Spleen (tissue), 11 donors: ENCODE measurements around the gene VDAC1. TPM values are rescaled to one million over a fixed set of nuclear protein-coding genes. Genes with fewer than 3 reads are reported as not detected.
A peak's percentile ranks its signal among the peaks of the same experiment; 100 is the strongest.
"Not testable (repeated sequence)": the region's sequence is repeated elsewhere in the genome, so short reads cannot be mapped to it uniquely, and the experiment has no call there.

Experiments
- DNase-seq: peaks from one replicate; pipeline ENCODE4 v3.0.0-alpha.2; 2020
- H3K27ac ChIP-seq, 8 donors: fragments of 200-600 bp; sonication (generic) in 7 of 8; 1 replicate in 4 of 8; 2 replicates in 4 of 8; pipeline versions ENCODE4 v1.5.0 to v1.8.0; 2016 to 2021; ENCODE audit warnings: inconsistent platforms in 4 of 8, mild to moderate bottlenecking in 4 of 8, moderate library complexity in 1 of 8
- H3K27me3 ChIP-seq, 7 donors: fragments of 200-600 bp; sonication (generic) in 6 of 7; replicated peaks in 1 of 7; 1 replicate in 4 of 7; 2 replicates in 3 of 7; pipeline versions ENCODE4 v1.5.0 to v1.8.0; 2016 to 2021; ENCODE audit warnings: inconsistent platforms in 3 of 7, mild to moderate bottlenecking in 1 of 7
- H3K36me3 ChIP-seq, 6 donors: fragments of 200-600 bp; sonication (generic) in 5 of 6; 1 replicate in 4 of 6; 2 replicates in 2 of 6; pipeline versions ENCODE4 v1.5.0 to v1.8.0; 2016 to 2021; ENCODE audit warnings: inconsistent platforms in 2 of 6
- H3K4me1 ChIP-seq, 6 donors: fragments of 200-600 bp; sonication (generic) in 5 of 6; 1 replicate in 3 of 6; 2 replicates in 3 of 6; pipeline versions ENCODE4 v1.5.0 to v1.8.0; 2016 to 2021; ENCODE audit warnings: inconsistent platforms in 3 of 6
- H3K4me3 ChIP-seq, 8 donors: fragments of 200-600 bp; sonication (generic) in 7 of 8; 1 replicate in 4 of 8; 2 replicates in 4 of 8; pipeline versions ENCODE4 v1.5.0 to v1.8.0; 2016 to 2021; ENCODE audit warnings: inconsistent platforms in 4 of 8, mild to moderate bottlenecking in 4 of 8, moderate library complexity in 2 of 8
- H3K9me3 ChIP-seq, 8 donors: fragments of 200-600 bp; sonication (generic) in 7 of 8; 1 replicate in 4 of 8; 2 replicates in 4 of 8; pipeline versions ENCODE4 v1.5.0 to v1.8.0; 2016 to 2021; ENCODE audit warnings: inconsistent platforms in 4 of 8
- CTCF ChIP-seq, 11 experiments: fragments of 200-600 bp in 7 of 11; fragments of 450-650 bp in 4 of 11; sonication (generic) in 4 of 11; IDR thresholded peaks in 8 of 11; conservative IDR thresholded peaks in 3 of 11; 1 replicate in 7 of 11; 2 replicates in 4 of 11; pipeline versions ENCODE4 v1.4.0 to v1.8.0; 2016 to 2021; ENCODE audit warnings: antibody characterized with exemption in 11 of 11, inconsistent platforms in 4 of 11, mild to moderate bottlenecking in 1 of 11
- POLR2A ChIP-seq, 3 donors: fragments of 450-650 bp; IDR thresholded peaks; one replicate each; pipeline ENCODE4 v1.5.1; 2017; ENCODE audit warnings: antibody characterized with exemption in 3 of 3, mild to moderate bottlenecking in 1 of 3
- POLR2AphosphoS5 ChIP-seq, 3 donors: sonication (generic); formaldehyde crosslinking; IDR thresholded peaks; one replicate each; pipeline ENCODE4 v1.5.1; 2017; ENCODE audit warnings: antibody characterized with exemption in 3 of 3
- WGBS, 5 donors: extraction: QIAGEN DNeasy Blood & Tissue Kit in 3 of 5; methylation state at CpG; one replicate each; pipeline versions ENCODE4 v1.1.5 to v1.1.7; 2013 to 2018; 5-methylcytosine and 5-hydroxymethylcytosine counted together
- intact Hi-C: fragments of 100-400 bp; cut with DNase I; formaldehyde crosslinking; loops from one replicate; pipeline ENCODE4 v1.15.0; 2023; ENCODE audit warnings: low total_unique reads
- polyA plus RNA-seq, 3 donors: library from polyadenylated mRNA; stranded (reverse); fragments of 200-250 nt; gene quantifications; one replicate each; pipeline ENCODE4 v1.2.1, GENCODE V29; 2013
- total RNA-seq, 7 donors: library from RNA; depleted of rRNA in 3 of 7; stranded (reverse); fragments of >200 nt in 3 of 7; fragmentation: NEBNext Ultra II Directional in 4 of 7; extraction: Animal tissue kit (Norgen Biotek cat#: 25700) in 4 of 7; gene quantifications; one replicate each; pipeline versions ENCODE4 v1.1.0 to v1.2.1, GENCODE V29; 2016 to 2021
- donor health status: healthy with polysubstance abuse.
- donor health status: DM: no; HTN: no; CAD: no; lungs with moderate emphysema.
- donor health status: DM: no; HTN: no; CAD: no.
- donor health status: Bipolar disorder and iron deficiency.
- donor health status: healthy.
- donor health status: DM: no; HTN: no; CAD: no.
- donor health status: DM: yes; HTN: yes; CAD: no.

VDAC1 gene
- total and polyA plus RNA-seq, 10 donors = 53.3 to 100 (median 84.7) TPM

- 70 to 84% (median 77%) methylated on average over 3 of the region's 3 CpGs for WGBS, 5 donors
- no peaks in the 10 kb centered on the region for H3K27me3 ChIP-seq
- TF ChIP-seq CTCF (IDR thresholded peaks at IDR 0.05 in 8 of 11, conservative IDR thresholded peaks at IDR 0.05 in 3 of 11) (no peak), POLR2A (IDR thresholded peaks at IDR 0.05) (no peak)
- H3K4me1 ChIP-seq = peaks cover 0 to 9% (median 0%) of the 10 kb centered on the region in 6 donors
- no peak overlapping the region for H3K27ac ChIP-seq
- intact Hi-C loops = no loop called here
- no peak for DNase-seq
- H3K9me3 ChIP-seq = no peaks in the 10 kb centered on the region
- H3K36me3 ChIP-seq = no peaks in the 10 kb centered on the region
- H3K4me3 ChIP-seq = no peak overlapping the region
Measured at GRCh38 chr5:134038138-134038537, 33.4 kb upstream of the VDAC1 start.

GRCh38 chr5:134037160-134037559 is 32.4 kb upstream of the VDAC1 start:
- TF ChIP-seq POLR2AphosphoS5 (IDR thresholded peaks at IDR 0.05) (no peak), CTCF (IDR thresholded peaks at IDR 0.05 in 8 of 11, conservative IDR thresholded peaks at IDR 0.05 in 3 of 11) (no peak), POLR2A (IDR thresholded peaks at IDR 0.05) (no peak)
- no peaks in the 10 kb centered on the region for H3K36me3 ChIP-seq
- H3K27ac ChIP-seq = no peak overlapping the region
- DNase-seq = no peak
- no peaks in the 10 kb centered on the region for H3K9me3 ChIP-seq
- H3K4me1 ChIP-seq = peaks cover 0 to 9% (median 0%) of the 10 kb centered on the region in 6 donors
- no peak overlapping the region for H3K4me3 ChIP-seq
- intact Hi-C loops = no loop called here
- H3K27me3 ChIP-seq = no peaks in the 10 kb centered on the region
- 54 to 76% (median 62%) methylated on average over 2 of the region's 2 CpGs for WGBS, 5 donors

GRCh38 chr5:134034326-134034725 is 29.6 kb upstream of the VDAC1 start:
- peak; percentile 62 for DNase-seq
- TF ChIP-seq CTCF (IDR thresholded peaks at IDR 0.05 in 8 of 11, conservative IDR thresholded peaks at IDR 0.05 in 3 of 11) = no peak
- TF ChIP-seq POLR2A (IDR thresholded peaks at IDR 0.05) = no peak
- intact Hi-C loops = no loop called here
- Histone ChIP-seq H3K27ac (no peak overlapping the region), H3K4me1 (peaks cover 0 to 3% (median 0%) of the 10 kb centered on the region in 6 donors), H3K36me3 (no peaks in the 10 kb centered on the region), H3K9me3 (no peaks in the 10 kb centered on the region), H3K4me3 (no peak overlapping the region), H3K27me3 (no peaks in the 10 kb centered on the region)
- 88 to 94% (median 90%) methylated on average over 16 to 18 of the region's 18 CpGs for WGBS, 5 donors

DNA sequence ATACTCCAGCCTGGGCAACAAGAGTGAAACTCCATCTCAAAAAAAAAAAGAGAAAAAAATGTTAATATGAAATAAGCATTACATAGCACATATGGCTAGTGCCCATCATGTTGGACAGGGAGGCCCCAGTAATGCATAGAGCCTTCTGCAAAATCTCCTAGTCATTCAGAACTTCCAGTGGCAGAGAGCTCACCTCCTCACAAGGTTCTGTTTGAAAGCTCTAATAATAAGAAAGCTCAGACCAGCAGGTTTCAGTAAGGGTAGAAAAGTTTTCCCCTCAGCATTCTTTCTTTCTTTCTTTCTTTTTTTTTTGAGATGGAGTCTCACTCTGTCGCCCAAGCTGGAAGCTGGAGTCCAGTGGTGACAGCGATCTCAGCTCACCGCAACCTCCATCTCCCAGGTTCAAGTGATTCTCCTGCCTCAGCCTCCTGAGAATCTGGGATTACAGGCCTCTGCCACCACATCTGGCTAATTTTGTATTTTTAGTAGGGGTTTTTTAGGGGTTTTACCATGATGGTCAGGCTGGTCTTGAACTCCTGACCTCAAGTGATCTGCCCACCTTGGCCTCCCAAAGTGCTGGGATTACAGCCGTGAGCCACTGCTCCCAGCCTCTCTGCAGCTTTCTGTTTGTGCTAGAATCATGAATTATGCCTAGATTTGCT is 25.7 kb upstream of the VDAC1 start:
- H3K36me3 ChIP-seq, H3K27ac ChIP-seq, H3K4me3 ChIP-seq, H3K9me3 ChIP-seq, H3K27me3 ChIP-seq, intact Hi-C loops, H3K4me1 ChIP-seq, DNase-seq: not testable (repeated sequence)
- 81 to 87% (median 84%) methylated on average over 4 of the region's 4 CpGs for WGBS, 5 donors

DNA sequence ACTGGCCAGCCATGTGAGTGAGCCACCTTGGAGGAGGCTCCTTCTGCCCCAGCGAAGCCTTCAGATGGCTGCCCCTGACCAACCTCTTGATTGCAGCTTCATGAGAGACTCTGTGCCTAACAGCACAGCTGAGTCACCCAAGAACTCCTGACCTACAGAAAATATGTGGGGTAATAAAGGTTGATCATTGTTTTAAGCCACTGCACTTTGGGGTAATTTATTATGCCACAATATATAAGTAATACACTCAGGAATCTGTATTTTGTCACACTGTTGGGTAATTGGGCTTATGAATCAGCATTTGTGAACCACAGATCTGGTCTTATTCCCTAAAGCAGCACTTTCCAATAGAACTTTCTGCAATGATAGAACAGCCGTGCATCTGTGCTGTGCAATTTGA is 24.4 kb upstream of the VDAC1 start:
- WGBS, 5 donors = 71 to 93% (median 89%) methylated on average over 1 to 2 of the region's 2 CpGs
- intact Hi-C loops = no loop called here
- DNase-seq = peak; percentile 13
- no peaks in the 10 kb centered on the region for H3K4me1 ChIP-seq
- no peak overlapping the region for H3K4me3 ChIP-seq
- no peak for TF ChIP-seq POLR2A (IDR thresholded peaks at IDR 0.05)
- TF ChIP-seq POLR2AphosphoS5 (IDR thresholded peaks at IDR 0.05) = no peak
- TF ChIP-seq CTCF (IDR thresholded peaks at IDR 0.05 in 8 of 11, conservative IDR thresholded peaks at IDR 0.05 in 3 of 11) = no peak
- no peaks in the 10 kb centered on the region for H3K36me3 ChIP-seq
- no peaks in the 10 kb centered on the region for H3K9me3 ChIP-seq
- H3K27me3 ChIP-seq = peaks cover 0 to 8% (median 0%) of the 10 kb centered on the region in 7 donors
- no peak overlapping the region for H3K27ac ChIP-seq
